Calu3 (cell line): Measurements from ENCODE around the gene BRD4. TPM values are rescaled to one million over a fixed set of nuclear protein-coding genes. Genes with fewer than 3 reads are reported as not detected.

Source experiments
- BruUV-seq: library from RNA; stranded (reverse); fragments of 400-500 nt; replicated peaks from 2 replicates; lab custom pipeline; 2021; lab: Mats Ljungman, UMichigan
- CTCF ChIA-PET: fragments of 300-600 bp; sonication (Branson Sonifier 250); formaldehyde crosslinking; loops from one replicate; lab custom pipeline; 2022; ENCODE audit warnings: antibody characterized with exemption; lab: Charles Lee
- DNase-seq: peaks from one replicate; pipeline ENCODE4 v3.0.0; 2022
- H3K27ac Mint-ChIP-seq: one replicate; pipeline ENCODE4 v1.8.0; 2022; ENCODE audit warnings: mixed read lengths; ENCODE audit not compliant: unreplicated experiment
- H3K27me3 Mint-ChIP-seq: one replicate; pipeline ENCODE4 v1.8.0; 2022; ENCODE audit warnings: mixed read lengths; ENCODE audit not compliant: unreplicated experiment
- H3K36me3 Mint-ChIP-seq: one replicate; pipeline ENCODE4 v1.8.0; 2022; ENCODE audit warnings: mild to moderate bottlenecking, moderate library complexity, mixed read lengths; ENCODE audit not compliant: insufficient read depth, unreplicated experiment
- H3K4me1 Mint-ChIP-seq: one replicate; pipeline ENCODE4 v1.8.0; 2022; ENCODE audit warnings: mild to moderate bottlenecking, low read depth, mixed read lengths; ENCODE audit not compliant: unreplicated experiment
- H3K4me3 Mint-ChIP-seq: one replicate; pipeline ENCODE4 v1.8.0; 2022; ENCODE audit warnings: mild to moderate bottlenecking, low read depth, moderate library complexity, mixed read lengths; ENCODE audit not compliant: unreplicated experiment
- H3K9me3 Mint-ChIP-seq: one replicate; pipeline ENCODE4 v1.8.0; 2022; ENCODE audit warnings: low read depth, mixed read lengths; ENCODE audit not compliant: unreplicated experiment
- CTCF ChIP-seq: fragments of 200-600 bp; IDR thresholded peaks from one replicate; pipeline ENCODE4 v1.8.0; 2022; ENCODE audit warnings: antibody characterized with exemption; ENCODE audit not compliant: unreplicated experiment
- intact Hi-C: fragments of 100-400 bp; cut with micrococcal nuclease; formaldehyde crosslinking; loops from one replicate; pipeline ENCODE4 v1.10.0; 2022; ENCODE audit not compliant: unreplicated experiment
- total RNA-seq: library from RNA; stranded (reverse); gene quantifications from 2 replicates; pipeline ENCODE4 v1.2.3, GENCODE V29; 2022

The BRD4 gene
- total RNA-seq, 1 experiment from 2014 or later = 93.9 TPM

- DNase-seq = no peak
- H3K4me1 Mint-ChIP-seq = peaks cover 42% of the 10 kb centered on the region
- no TSS peak for BruUV-seq
- intact Hi-C loops = no loop called here
- H3K36me3 Mint-ChIP-seq = peaks cover 19% of the 10 kb centered on the region
- no peaks in the 10 kb centered on the region for H3K9me3 Mint-ChIP-seq
- H3K27me3 Mint-ChIP-seq = no peaks in the 10 kb centered on the region
- H3K4me3 Mint-ChIP-seq = no peak overlapping the region
- no peak overlapping the region for H3K27ac Mint-ChIP-seq
- TF ChIP-seq CTCF = no peak
- CTCF ChIA-PET = interaction anchor here (0.6 kb wide), 1 partner anchor 11 kb away, joined by 17 read pairs; no protein-coding TSS in a partner anchor
Measured at GRCh38 chr19:15299568-15300409, 32.5 kb downstream of the BRD4 start.

GRCh38 chr19:15298847-15299567, 33.3 kb downstream of the BRD4 start:
- CTCF ChIA-PET = interaction anchor here (0.6 kb wide), 1 partner anchor 11 kb away, joined by 17 read pairs; no protein-coding TSS in a partner anchor
- Mint-ChIP-seq H3K4me3 (no peak overlapping the region), H3K4me1 (peaks cover 38% of the 10 kb centered on the region), H3K27me3 (no peaks in the 10 kb centered on the region), H3K27ac (peak overlapping the region; percentile 89), H3K9me3 (no peaks in the 10 kb centered on the region), H3K36me3 (peaks cover 14% of the 10 kb centered on the region)
- BruUV-seq = no TSS peak
- intact Hi-C loops = no loop called here
- TF ChIP-seq CTCF = no peak
- no peak for DNase-seq

GRCh38 chr19:15297416-15298224, 34.7 kb downstream of the BRD4 start:
- CTCF ChIA-PET = interaction anchor here (0.6 to 1.2 kb wide), 2 partner anchors 13 to 203 kb away, joined by 3 to 4 read pairs; no protein-coding TSS in a partner anchor
- H3K27ac Mint-ChIP-seq = no peak overlapping the region
- H3K9me3 Mint-ChIP-seq = no peaks in the 10 kb centered on the region
- DNase-seq = peak; percentile 12
- H3K36me3 Mint-ChIP-seq = peaks cover 14% of the 10 kb centered on the region
- H3K27me3 Mint-ChIP-seq = no peaks in the 10 kb centered on the region
- H3K4me3 Mint-ChIP-seq = no peak overlapping the region
- no peak for TF ChIP-seq CTCF
- peaks cover 27% of the 10 kb centered on the region for H3K4me1 Mint-ChIP-seq
- BruUV-seq = no TSS peak
- intact Hi-C loops = no loop called here

GRCh38 chr19:15296841-15297415, 35.4 kb downstream of the BRD4 start:
- no peak for TF ChIP-seq CTCF
- H3K4me3 Mint-ChIP-seq = no peak overlapping the region
- DNase-seq = no peak
- peak overlapping the region; percentile 48 for H3K27ac Mint-ChIP-seq
- H3K36me3 Mint-ChIP-seq = peaks cover 18% of the 10 kb centered on the region
- BruUV-seq = no TSS peak
- H3K27me3 Mint-ChIP-seq = no peaks in the 10 kb centered on the region
- H3K4me1 Mint-ChIP-seq = peaks cover 27% of the 10 kb centered on the region
- CTCF ChIA-PET = interaction anchor here (0.6 kb wide), 1 partner anchor 202 kb away, joined by 4 read pairs; no protein-coding TSS in a partner anchor
- intact Hi-C loops = no loop called here
- no peaks in the 10 kb centered on the region for H3K9me3 Mint-ChIP-seq
